GM12872 (cell line): ENCODE results near the gene FSTL4.

Source experiments
- CTCF ChIP-seq: IDR thresholded peaks from 3 replicates; pipeline ENCODE4 v1.5.1; 2011; ENCODE audit warnings: low read depth, mild to moderate bottlenecking, low read length, moderate library complexity; ENCODE audit not compliant: insufficient read depth

The FSTL4 gene

GRCh38 chr5:133367071-133367786 is 245.1 kb downstream of the FSTL4 start:
- TF ChIP-seq CTCF: no peak; the same call in 2 of the 3 replicates

DNA sequence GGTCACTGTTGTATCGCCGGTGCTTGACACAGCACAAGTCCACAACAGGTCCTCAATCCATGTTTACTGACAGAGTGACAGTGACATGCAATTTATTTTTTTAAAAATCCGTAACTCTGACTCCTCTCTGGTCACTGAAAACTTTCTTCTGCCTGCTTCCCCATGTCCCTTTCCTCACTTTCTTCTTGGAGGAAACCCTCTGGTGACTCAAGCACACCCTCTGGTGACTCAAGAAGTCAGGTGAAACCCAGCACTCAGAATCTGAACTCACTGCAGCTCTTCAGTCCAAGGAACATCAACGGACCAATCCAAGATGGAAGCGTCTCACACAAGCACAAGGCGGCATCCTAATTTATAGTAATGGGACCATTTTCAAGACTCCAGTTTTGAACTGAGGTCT is 245.9 kb downstream of the FSTL4 start:
- TF ChIP-seq CTCF: no peak

GRCh38 chr5:133365738-133366137 is 246.6 kb downstream of the FSTL4 start:
- no peak for TF ChIP-seq CTCF

DNA sequence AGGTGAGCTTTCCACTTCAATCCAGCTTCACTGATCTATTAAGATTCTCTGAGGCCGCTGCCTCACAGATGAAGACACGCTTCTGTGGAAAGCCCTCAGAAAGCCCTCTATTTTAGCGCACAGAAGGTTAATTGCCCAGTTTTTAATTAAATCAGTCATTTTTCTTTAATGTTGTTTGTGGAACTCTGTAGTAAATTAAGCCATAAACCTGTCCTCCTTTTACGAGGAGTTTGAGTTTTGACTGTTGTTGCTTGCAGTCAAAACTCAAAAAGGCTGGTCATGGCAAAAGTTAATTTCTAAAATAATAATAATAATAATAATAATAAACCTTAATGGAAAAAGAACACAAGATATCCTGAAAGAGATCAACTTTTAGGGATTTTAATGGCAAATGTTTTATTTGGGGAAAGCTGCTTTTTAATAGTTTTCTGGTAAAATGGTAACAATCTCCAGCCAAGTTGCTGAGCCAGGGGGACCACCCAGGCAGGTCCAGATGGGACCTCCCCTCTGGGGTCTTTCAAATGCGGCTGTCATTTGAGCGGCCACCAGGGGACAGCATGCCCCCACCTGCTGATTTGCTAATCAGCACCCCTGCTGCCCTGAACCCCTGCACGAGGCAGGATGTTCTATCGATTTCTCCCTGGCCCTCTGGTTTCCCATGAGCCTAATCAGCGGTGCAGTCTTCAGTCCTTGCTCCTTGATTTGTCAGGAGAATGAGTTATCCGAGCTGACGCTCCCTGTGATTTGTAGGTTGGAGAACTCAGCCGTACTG is 247.2 kb downstream of the FSTL4 start:
- TF ChIP-seq CTCF: peak; percentile 57

GRCh38 chr5:133363807-133364587 is 248.3 kb downstream of the FSTL4 start:
- TF ChIP-seq CTCF: no peak

DNA sequence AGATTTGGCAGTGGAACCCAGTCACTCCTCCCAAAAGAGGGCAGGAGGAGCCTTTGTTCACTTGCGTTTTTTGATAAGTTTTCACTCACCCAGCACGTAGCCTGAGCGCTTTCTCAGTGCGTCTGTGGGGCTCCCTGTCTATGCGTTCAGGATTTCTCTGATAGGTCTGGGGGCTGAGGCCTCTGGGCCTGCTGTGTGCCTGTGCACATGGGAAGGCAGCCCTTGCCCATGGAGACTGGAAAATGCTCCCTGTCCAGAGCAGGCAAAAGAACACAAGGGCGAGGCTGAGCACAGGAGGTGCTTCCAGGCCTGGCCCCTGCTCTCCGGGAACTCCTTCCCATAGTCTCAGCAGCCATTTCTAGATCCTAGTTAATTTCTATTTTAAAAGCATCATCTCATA is 249.9 kb downstream of the FSTL4 start:
- TF ChIP-seq CTCF: no peak

DNA sequence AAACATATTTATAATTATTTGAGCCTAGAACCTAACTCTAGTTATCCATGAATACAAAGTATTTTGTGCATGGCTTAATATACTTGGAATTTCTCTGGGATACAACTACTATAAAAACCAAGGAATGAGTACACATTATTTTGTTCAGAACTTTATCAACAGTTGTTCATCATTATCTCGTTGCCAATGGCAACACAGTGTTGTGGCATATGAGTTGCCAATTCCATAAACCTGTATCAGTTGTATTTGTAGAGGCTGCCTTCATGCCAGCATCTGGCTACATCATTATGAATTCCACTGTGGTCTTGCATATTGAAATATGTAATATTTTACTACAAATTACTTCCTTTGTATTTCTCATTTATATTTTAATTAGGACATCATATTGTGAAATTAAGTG is 250.4 kb downstream of the FSTL4 start:
- no peak for TF ChIP-seq CTCF
